ENCODE results near the gene CKS1B. TPM values are rescaled to one million over a fixed set of nuclear protein-coding genes. Genes with fewer than 3 reads are reported as not detected.
A peak's percentile ranks its signal among the peaks of the same experiment; 100 is the strongest.

Gene CKS1B
- total RNA-seq, 4 donors from 2014 or later = 3.6 to 15.7 (median 7.9) TPM

GRCh38 chr1:154969860-154970452, 4.5 kb upstream of the CKS1B start:
- Histone ChIP-seq H3K27ac (peak overlapping the region; percentile 93 to 96 (median 95)), H3K27me3 (no peaks in the 10 kb centered on the region), H3K9me3 (no peaks in the 10 kb centered on the region), H3K36me3 (peaks cover 0 to 36% of the 10 kb centered on the region in 2 donors), H3K4me1 (peaks cover 38 to 42% of the 10 kb centered on the region in 2 donors), H3K4me3 (peak overlapping the region; percentile 45 to 64 (median 52))
- DNase-seq (peak in 1 of 2 donors; percentile 43), ATAC-seq (no peak)
- intact Hi-C loops (cut with DNase I; ENCODE audit: low total_unique reads) = loop anchor here (5.0 kb wide), 2 partner anchors 82 to 117 kb away; partner anchors contain the start of gene ADAM15
- no peak for TF ChIP-seq POLR2A (IDR thresholded peaks at IDR 0.05)
- TF ChIP-seq CTCF (IDR thresholded peaks at IDR 0.05 in 4 of 5, conservative IDR thresholded peaks at IDR 0.05 in 1 of 5) = no peak
- in situ Hi-C loops (cut with MboI; ENCODE audit: low sequenced_read_pairs in 4 of 4) = loop anchor here in 3 of 4 donors (10.0 to 25.0 kb wide), 2 partner anchors 45 to 92 kb away; partner anchors contain the start of genes ADAM15 (in 1 of the 3) and EFNA4 (in 1 of the 3)

GRCh38 chr1:154970631-154971340, 3.7 kb upstream of the CKS1B start, which contains the start of gene SHC1:
Gene SHC1 (minus strand): TSS chr1:154970747. CDS start chr1:154970526, 221 bp downstream.
- Histone ChIP-seq H3K9me3 (no peaks in the 10 kb centered on the region), H3K27ac (peak within 1 kb of the TSS; percentile 93 to 96 (median 95)), H3K4me3 (peak within 1 kb of the TSS; percentile 45 to 64 (median 52)), H3K27me3 (no peaks in the 10 kb centered on the region), H3K36me3 (peaks cover 0 to 27% of the 10 kb centered on the region in 2 donors), H3K4me1 (peaks cover 44 to 47% of the 10 kb centered on the region in 2 donors)
- ATAC-seq (peak; percentile 52 to 53), DNase-seq (peak; percentile 93 to 95)
- in situ Hi-C loops (cut with MboI; ENCODE audit: low sequenced_read_pairs in 4 of 4) (loop anchor here in 1 of 4 donors (25.0 kb wide), 1 partner anchor 92 kb away; the partner anchor contains the start of genes ADAM15 and EFNA4), intact Hi-C loops (cut with DNase I; ENCODE audit: low total_unique reads) (loop anchor here (5.0 kb wide), 2 partner anchors 82 to 117 kb away; partner anchors contain the start of gene ADAM15)
- TF ChIP-seq POLR2A (IDR thresholded peaks at IDR 0.05) (peak; percentile 85 to 89), CTCF (IDR thresholded peaks at IDR 0.05 in 4 of 5, conservative IDR thresholded peaks at IDR 0.05 in 1 of 5) (no peak)

GRCh38 chr1:154971341-154971998, 3.0 kb upstream of the CKS1B start:
- peak; percentile 57 to 74 for DNase-seq
- intact Hi-C loops (cut with DNase I; ENCODE audit: low total_unique reads) (loop anchor here (5.0 kb wide), 2 partner anchors 81 to 116 kb away; partner anchors contain the start of gene ADAM15), in situ Hi-C loops (cut with MboI; ENCODE audit: low sequenced_read_pairs in 4 of 4) (loop anchor here in 1 of 4 donors (25.0 kb wide), 1 partner anchor 91 kb away; the partner anchor contains the start of genes ADAM15 and EFNA4)
- H3K9me3 ChIP-seq = no peaks in the 10 kb centered on the region
- no peak for ATAC-seq
- TF ChIP-seq CTCF (IDR thresholded peaks at IDR 0.05 in 4 of 5, conservative IDR thresholded peaks at IDR 0.05 in 1 of 5) = no peak
- TF ChIP-seq POLR2A (IDR thresholded peaks at IDR 0.05) = no peak
- H3K27me3 ChIP-seq = no peaks in the 10 kb centered on the region
- H3K36me3 ChIP-seq = peaks cover 0 to 21% of the 10 kb centered on the region in 2 donors
- H3K4me3 ChIP-seq = peak overlapping the region; percentile 45 to 64 (median 52)
- H3K27ac ChIP-seq = peak overlapping the region; percentile 93 to 96 (median 95)
- peaks cover 51 to 54% of the 10 kb centered on the region in 2 donors for H3K4me1 ChIP-seq

GRCh38 chr1:154972213-154972516, 2.3 kb upstream of the CKS1B start:
- intact Hi-C loops (cut with DNase I; ENCODE audit: low total_unique reads) = loop anchor here (5.0 kb wide), 2 partner anchors 80 to 115 kb away; partner anchors contain the start of gene ADAM15
- no peak for DNase-seq
- Histone ChIP-seq H3K4me1 (peaks cover 52 to 54% of the 10 kb centered on the region in 2 donors), H3K9me3 (no peaks in the 10 kb centered on the region), H3K4me3 (peak overlapping the region in 3 of 4 donors; percentile 64 to 75 (median 73)), H3K27me3 (no peaks in the 10 kb centered on the region), H3K36me3 (peaks cover 0 to 14% of the 10 kb centered on the region in 2 donors), H3K27ac (peak overlapping the region; percentile 93 to 96 (median 95))
- no peak for ATAC-seq
- in situ Hi-C loops (cut with MboI; ENCODE audit: low sequenced_read_pairs in 4 of 4) = loop anchor here in 1 of 4 donors (25.0 kb wide), 1 partner anchor 90 kb away; the partner anchor contains the start of genes ADAM15 and EFNA4
- no peak for TF ChIP-seq CTCF (IDR thresholded peaks at IDR 0.05 in 4 of 5, conservative IDR thresholded peaks at IDR 0.05 in 1 of 5)
- TF ChIP-seq POLR2A (IDR thresholded peaks at IDR 0.05) = no peak

Data from gastrocnemius medialis (tissue), 4 donors.